BLaER1 (cell line): ENCODE measurements around the gene TRMT1L.

Source experiments
- H3K27ac ChIP-seq: shearing (Covaris generic); formaldehyde crosslinking; 2 replicates; pipeline ENCODE4 v1.8.1; 2022
- H3K27me3 ChIP-seq: shearing (Covaris generic); formaldehyde crosslinking; 2 replicates; pipeline ENCODE4 v1.8.1; 2022
- H3K36me3 ChIP-seq: shearing (Covaris generic); formaldehyde crosslinking; 2 replicates; pipeline ENCODE4 v1.8.1; 2022
- H3K4me1 ChIP-seq: shearing (Covaris generic); formaldehyde crosslinking; 2 replicates; pipeline ENCODE4 v1.8.1; 2022
- H3K4me2 ChIP-seq: shearing (Covaris generic); formaldehyde crosslinking; 2 replicates; pipeline ENCODE4 v1.8.1; 2022
- H3K4me3 ChIP-seq: shearing (Covaris generic); formaldehyde crosslinking; 2 replicates; pipeline ENCODE4 v1.8.1; 2022
- H3K9ac ChIP-seq: shearing (Covaris generic); formaldehyde crosslinking; 2 replicates; pipeline ENCODE4 v1.8.1; 2022
- H3K9me3 ChIP-seq: shearing (Covaris generic); formaldehyde crosslinking; 2 replicates; pipeline ENCODE4 v1.8.1; 2022
- H4K20me1 ChIP-seq: shearing (Covaris generic); formaldehyde crosslinking; 2 replicates; pipeline ENCODE4 v1.8.1; 2022
- Cebpa-rat ChIP-seq: shearing (Covaris generic); IDR thresholded peaks from 2 replicates; pipeline ENCODE4 v1.8.1; 2022

TRMT1L gene

GRCh38 chr1:185132534-185132933 is 24.2 kb downstream of the TRMT1L start:
- no peak for TF ChIP-seq Cebpa-rat
- Histone ChIP-seq H3K27me3 (no peaks in the 10 kb centered on the region), H4K20me1 (no peaks in the 10 kb centered on the region), H3K9me3 (peaks cover 4% of the 10 kb centered on the region; the same call in 1 of the 2 replicates), H3K4me3 (no peak overlapping the region), H3K27ac (no peak overlapping the region), H3K36me3 (peaks cover 57% of the 10 kb centered on the region), H3K4me2 (no peak overlapping the region), H3K4me1 (no peaks in the 10 kb centered on the region), H3K9ac (no peak overlapping the region)

GRCh38 chr1:185129708-185130107 is 27.0 kb downstream of the TRMT1L start:
- no peak for TF ChIP-seq Cebpa-rat
- Histone ChIP-seq H4K20me1 (no peaks in the 10 kb centered on the region), H3K27me3 (no peaks in the 10 kb centered on the region), H3K9me3 (peaks cover 4% of the 10 kb centered on the region; the same call in 1 of the 2 replicates), H3K4me2 (no peak overlapping the region), H3K36me3 (peaks cover 72% of the 10 kb centered on the region), H3K9ac (no peak overlapping the region), H3K27ac (no peak overlapping the region), H3K4me1 (no peaks in the 10 kb centered on the region), H3K4me3 (no peak overlapping the region)

- Histone ChIP-seq H3K36me3 (peaks cover 7% of the 10 kb centered on the region), H3K4me1 (no peaks in the 10 kb centered on the region), H4K20me1 (no peaks in the 10 kb centered on the region), H3K4me2 (no peak overlapping the region), H3K4me3 (no peak overlapping the region), H3K27me3 (no peaks in the 10 kb centered on the region), H3K27ac (no peak overlapping the region), H3K9ac (no peak overlapping the region), H3K9me3 (peaks cover 12% of the 10 kb centered on the region)
- TF ChIP-seq Cebpa-rat = no peak
Measured at GRCh38 chr1:185112356-185112755, 44.4 kb downstream of the TRMT1L start.

GRCh38 chr1:185111873-185112272 is 44.9 kb downstream of the TRMT1L start:
- TF ChIP-seq Cebpa-rat = no peak
- Histone ChIP-seq H3K27me3 (no peaks in the 10 kb centered on the region), H3K9me3 (peaks cover 12% of the 10 kb centered on the region), H3K4me2 (no peak overlapping the region), H3K4me1 (no peaks in the 10 kb centered on the region), H3K4me3 (no peak overlapping the region), H3K36me3 (peaks cover 2% of the 10 kb centered on the region; the same call in 1 of the 2 replicates), H3K27ac (no peak overlapping the region), H4K20me1 (no peaks in the 10 kb centered on the region), H3K9ac (no peak overlapping the region)

GRCh38 chr1:185110145-185110544 is 46.6 kb downstream of the TRMT1L start:
- no peak overlapping the region for H3K4me2 ChIP-seq
- H3K4me3 ChIP-seq = no peak overlapping the region
- H3K9me3 ChIP-seq = peaks cover 12% of the 10 kb centered on the region
- no peaks in the 10 kb centered on the region for H3K27me3 ChIP-seq
- no peaks in the 10 kb centered on the region for H4K20me1 ChIP-seq
- H3K27ac ChIP-seq = no peak overlapping the region
- no peak overlapping the region for H3K9ac ChIP-seq
- H3K36me3 ChIP-seq = no peaks in the 10 kb centered on the region; the same call in 1 of the 2 replicates
- TF ChIP-seq Cebpa-rat = no peak
- no peaks in the 10 kb centered on the region for H3K4me1 ChIP-seq

GRCh38 chr1:185108321-185108720 is 48.4 kb downstream of the TRMT1L start:
- Histone ChIP-seq H3K9me3 (peaks cover 12% of the 10 kb centered on the region), H3K36me3 (peaks cover 17% of the 10 kb centered on the region), H3K27me3 (no peaks in the 10 kb centered on the region), H4K20me1 (no peaks in the 10 kb centered on the region), H3K9ac (no peak overlapping the region), H3K4me1 (no peaks in the 10 kb centered on the region), H3K4me2 (no peak overlapping the region), H3K27ac (no peak overlapping the region), H3K4me3 (no peak overlapping the region)
- TF ChIP-seq Cebpa-rat = no peak

- no peak overlapping the region for H3K4me2 ChIP-seq
- TF ChIP-seq Cebpa-rat = no peak
- H4K20me1 ChIP-seq = no peaks in the 10 kb centered on the region
- H3K27me3 ChIP-seq = no peaks in the 10 kb centered on the region
- no peak overlapping the region for H3K4me3 ChIP-seq
- no peak overlapping the region for H3K9ac ChIP-seq
- peaks cover 12% of the 10 kb centered on the region for H3K9me3 ChIP-seq
- H3K36me3 ChIP-seq = peaks cover 25% of the 10 kb centered on the region
- H3K27ac ChIP-seq = no peak overlapping the region
- no peaks in the 10 kb centered on the region for H3K4me1 ChIP-seq
Measured at GRCh38 chr1:185105121-185105520, 51.6 kb downstream of the TRMT1L start.

- Histone ChIP-seq H3K9ac (no peak overlapping the region), H3K4me2 (no peak overlapping the region), H3K9me3 (peaks cover 12% of the 10 kb centered on the region), H3K27ac (no peak overlapping the region), H3K36me3 (peaks cover 34% of the 10 kb centered on the region), H4K20me1 (no peaks in the 10 kb centered on the region), H3K27me3 (no peaks in the 10 kb centered on the region), H3K4me1 (no peaks in the 10 kb centered on the region), H3K4me3 (no peak overlapping the region)
- TF ChIP-seq Cebpa-rat = no peak
Measured at GRCh38 chr1:185104083-185104482, 52.7 kb downstream of the TRMT1L start.

- H3K4me1 ChIP-seq = no peaks in the 10 kb centered on the region
- TF ChIP-seq Cebpa-rat = no peak
- no peaks in the 10 kb centered on the region for H3K27me3 ChIP-seq
- H3K9me3 ChIP-seq = no peaks in the 10 kb centered on the region
- H3K4me3 ChIP-seq = no peak overlapping the region
- H3K27ac ChIP-seq = no peak overlapping the region
- no peak overlapping the region for H3K9ac ChIP-seq
- H3K36me3 ChIP-seq = peaks cover 75% of the 10 kb centered on the region
- H4K20me1 ChIP-seq = no peaks in the 10 kb centered on the region
- H3K4me2 ChIP-seq = no peak overlapping the region
Measured at GRCh38 chr1:185096531-185096930, 60.2 kb downstream of the TRMT1L start.

GRCh38 chr1:185094761-185095160 is 62.0 kb downstream of the TRMT1L start:
- no peaks in the 10 kb centered on the region for H3K27me3 ChIP-seq
- peaks cover 88% of the 10 kb centered on the region for H3K36me3 ChIP-seq
- no peaks in the 10 kb centered on the region for H3K9me3 ChIP-seq
- no peaks in the 10 kb centered on the region for H3K4me1 ChIP-seq
- no peak overlapping the region for H3K4me2 ChIP-seq
- H3K4me3 ChIP-seq = no peak overlapping the region
- H3K9ac ChIP-seq = no peak overlapping the region
- H3K27ac ChIP-seq = no peak overlapping the region
- no peak for TF ChIP-seq Cebpa-rat
- peaks cover 7% of the 10 kb centered on the region; the same call in 1 of the 2 replicates for H4K20me1 ChIP-seq

- peaks cover 15% of the 10 kb centered on the region; the same call in 1 of the 2 replicates for H4K20me1 ChIP-seq
- H3K27ac ChIP-seq = no peak overlapping the region
- H3K4me1 ChIP-seq = no peaks in the 10 kb centered on the region
- no peak overlapping the region for H3K4me2 ChIP-seq
- H3K4me3 ChIP-seq = no peak overlapping the region
- H3K9me3 ChIP-seq = no peaks in the 10 kb centered on the region; the same call in 1 of the 2 replicates
- H3K9ac ChIP-seq = no peak overlapping the region
- no peak for TF ChIP-seq Cebpa-rat
- peaks cover 85% of the 10 kb centered on the region for H3K36me3 ChIP-seq
- H3K27me3 ChIP-seq = no peaks in the 10 kb centered on the region
Measured at GRCh38 chr1:185091480-185091879, 65.3 kb downstream of the TRMT1L start.
